SH-SY5Y (cell line): ENCODE data around the gene PIGW.

Source experiments
- GATA2 ChIP-seq: IDR thresholded peaks from 2 replicates; pipeline ENCODE4 v1.6.1; 2011; ENCODE audit warnings: mild to moderate bottlenecking, low read depth, low read length
- GATA3 ChIP-seq: IDR thresholded peaks from 2 replicates; pipeline ENCODE4 v1.6.1; 2011; ENCODE audit warnings: low read depth, mild to moderate bottlenecking, low read length, moderate library complexity

PIGW gene

DNA sequence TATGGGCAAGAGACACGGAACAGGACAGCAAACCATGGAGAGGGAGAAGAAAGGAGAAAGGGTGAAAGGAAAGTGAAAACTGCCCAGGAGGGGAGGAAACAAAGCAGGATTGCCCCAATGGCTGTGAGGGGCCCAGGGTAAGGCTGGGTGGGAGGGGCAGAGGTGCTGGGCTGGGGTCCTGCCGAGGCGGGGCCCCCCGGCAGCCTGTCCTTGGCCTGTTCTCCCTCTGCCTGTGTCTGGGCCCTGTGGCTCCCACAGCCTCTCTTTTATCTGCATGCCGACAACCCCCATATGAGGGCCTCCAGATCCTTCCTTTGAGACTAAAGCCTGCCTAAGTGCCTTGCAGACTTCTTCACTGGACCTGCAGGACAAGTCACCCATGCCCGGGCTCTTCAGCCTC lies 32.8 kb upstream of the PIGW start:
- TF ChIP-seq GATA2 (no peak), GATA3 (no peak)

DNA sequence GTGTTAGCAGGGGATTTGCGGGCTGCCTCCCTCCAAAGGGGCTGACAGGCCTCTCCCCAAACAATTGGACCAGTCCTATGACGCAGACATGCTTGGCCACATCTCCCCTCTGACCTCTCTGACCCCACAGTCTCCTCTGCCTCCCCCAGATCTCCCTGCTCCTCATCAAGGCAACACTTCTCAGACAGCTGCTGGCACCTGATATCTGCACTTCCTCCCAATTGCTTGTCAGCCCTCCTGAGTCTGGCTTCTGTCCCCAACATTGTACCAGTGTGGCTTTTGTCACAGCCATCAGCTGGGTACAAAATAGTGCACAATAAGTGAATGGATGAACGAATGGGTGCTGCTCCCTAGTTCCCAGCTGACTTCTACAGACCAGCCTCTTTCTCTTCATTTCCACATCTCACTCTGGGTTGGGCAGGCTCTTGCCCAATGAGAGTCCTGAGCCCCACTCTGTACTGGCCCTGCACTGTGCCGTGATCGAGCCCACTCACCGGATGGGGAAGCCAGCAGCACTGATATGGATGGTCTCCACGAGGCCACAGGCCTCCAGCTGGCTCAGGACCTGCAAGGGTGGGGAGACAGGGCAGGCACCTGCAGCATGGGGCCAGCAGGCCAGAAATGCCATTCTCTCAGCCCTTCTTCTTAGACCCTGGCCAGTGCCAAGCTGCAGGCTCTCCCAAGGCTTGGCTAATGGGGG lies 31.2 kb upstream of the PIGW start:
- no peak for TF ChIP-seq GATA2
- no peak for TF ChIP-seq GATA3

DNA sequence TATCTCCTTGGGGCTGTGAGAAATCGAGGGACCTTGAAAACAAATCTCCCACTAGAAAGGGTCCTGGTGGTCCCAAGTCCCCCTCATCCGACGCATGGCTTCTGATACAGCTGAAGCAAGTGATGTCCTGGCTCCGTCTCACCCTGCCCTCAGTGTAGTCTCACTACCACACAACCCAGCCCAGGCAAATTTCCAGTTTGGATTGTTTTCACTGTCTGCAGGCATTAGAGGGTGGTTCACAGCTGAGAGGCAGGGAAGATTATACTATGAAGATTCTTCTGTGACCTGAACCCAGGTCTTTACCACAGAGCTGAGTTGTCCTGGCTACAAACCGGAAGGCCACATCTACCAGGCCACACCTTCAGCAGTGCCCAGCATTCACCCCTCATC lies 30.6 kb upstream of the PIGW start:
- TF ChIP-seq GATA2 = no peak

DNA sequence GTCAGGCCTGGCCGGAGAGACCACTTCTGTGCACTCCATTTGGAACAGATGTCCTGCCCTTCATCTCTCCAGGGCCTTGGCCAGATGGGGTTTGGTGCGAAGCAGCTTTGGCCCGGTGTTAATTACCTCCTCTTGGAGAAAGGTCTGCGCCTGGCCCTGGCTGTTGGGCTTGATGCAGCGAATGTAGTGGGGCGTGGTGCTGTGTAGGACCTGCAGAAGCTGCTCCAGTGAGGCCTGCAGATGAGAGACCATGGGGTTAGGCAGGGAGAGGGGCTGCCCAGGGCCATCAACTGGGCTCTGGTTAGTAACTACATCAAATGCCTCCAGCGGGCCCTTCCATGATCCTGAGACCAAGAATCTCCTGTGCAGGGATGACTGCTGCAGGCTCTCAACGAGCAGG lies 29.6 kb upstream of the PIGW start:
- TF ChIP-seq GATA2 (no peak), GATA3 (no peak)

DNA sequence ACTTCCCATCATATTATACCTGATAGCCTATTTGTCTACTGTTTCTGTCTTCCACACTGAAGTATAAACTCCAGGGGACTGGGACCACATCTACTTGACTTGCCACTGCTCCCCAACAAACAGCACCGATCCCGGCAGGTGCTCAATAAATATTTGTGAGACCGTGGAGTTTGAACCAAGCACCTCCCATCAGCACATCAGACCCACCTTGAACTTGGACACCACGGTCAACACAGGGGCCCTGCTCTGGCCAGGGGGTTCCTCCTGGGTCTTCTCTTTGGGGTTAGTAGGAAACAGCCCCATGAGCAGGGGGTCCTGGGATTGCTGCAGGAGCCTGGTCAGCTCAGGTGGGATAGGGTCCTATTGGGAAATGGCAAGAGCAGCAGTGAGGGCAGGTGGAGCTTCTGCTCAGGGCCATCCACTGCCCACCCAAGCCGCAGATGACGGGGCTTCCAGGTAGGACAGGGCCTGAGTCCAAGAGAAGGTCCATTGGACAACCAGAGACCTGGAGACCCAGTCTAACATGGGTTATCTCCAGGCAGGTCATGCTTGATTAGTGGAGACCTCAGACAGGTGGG lies 28.4 kb upstream of the PIGW start:
- TF ChIP-seq GATA2 (no peak), GATA3 (no peak)

DNA sequence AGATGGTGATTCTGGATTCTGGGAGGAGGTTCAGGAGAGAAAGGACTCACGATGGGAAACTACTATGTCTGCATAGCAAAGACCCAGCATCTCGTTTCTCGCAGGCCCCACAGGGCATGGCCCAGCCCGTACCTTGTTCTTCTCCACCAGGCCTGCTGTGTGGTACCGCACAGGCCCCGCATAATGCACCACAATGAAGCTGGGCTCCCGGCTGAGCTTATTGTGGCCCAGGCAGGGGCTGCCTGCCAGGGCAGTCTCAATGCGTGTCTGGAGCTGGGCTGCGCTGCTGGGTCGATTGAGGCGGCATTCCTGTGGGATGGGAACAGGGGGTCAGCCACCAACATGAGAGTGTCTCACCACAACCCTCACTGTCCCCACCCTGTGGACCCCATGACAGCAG lies 28.0 kb upstream of the PIGW start:
- no peak for TF ChIP-seq GATA2
- TF ChIP-seq GATA3 = no peak

DNA sequence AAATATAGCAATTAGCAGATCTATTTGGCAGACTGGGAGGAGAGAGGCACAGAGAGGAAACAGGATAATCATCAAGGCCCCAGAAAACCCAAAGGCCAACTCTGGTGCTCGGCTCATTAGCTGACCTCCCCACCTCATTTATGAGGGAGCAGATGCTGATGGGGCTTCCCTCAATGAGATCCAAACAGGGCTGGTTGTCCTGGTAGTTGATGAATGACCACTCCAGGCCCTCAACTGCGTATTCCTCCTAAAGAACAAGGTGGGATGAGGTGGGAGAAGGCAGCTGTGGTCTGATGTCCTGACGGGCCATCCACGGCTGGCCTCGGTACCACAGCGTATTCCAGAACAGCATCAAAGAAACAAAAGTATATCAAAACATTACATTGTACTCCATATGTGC lies 27.5 kb upstream of the PIGW start:
- TF ChIP-seq GATA3 (no peak), GATA2 (no peak)

DNA sequence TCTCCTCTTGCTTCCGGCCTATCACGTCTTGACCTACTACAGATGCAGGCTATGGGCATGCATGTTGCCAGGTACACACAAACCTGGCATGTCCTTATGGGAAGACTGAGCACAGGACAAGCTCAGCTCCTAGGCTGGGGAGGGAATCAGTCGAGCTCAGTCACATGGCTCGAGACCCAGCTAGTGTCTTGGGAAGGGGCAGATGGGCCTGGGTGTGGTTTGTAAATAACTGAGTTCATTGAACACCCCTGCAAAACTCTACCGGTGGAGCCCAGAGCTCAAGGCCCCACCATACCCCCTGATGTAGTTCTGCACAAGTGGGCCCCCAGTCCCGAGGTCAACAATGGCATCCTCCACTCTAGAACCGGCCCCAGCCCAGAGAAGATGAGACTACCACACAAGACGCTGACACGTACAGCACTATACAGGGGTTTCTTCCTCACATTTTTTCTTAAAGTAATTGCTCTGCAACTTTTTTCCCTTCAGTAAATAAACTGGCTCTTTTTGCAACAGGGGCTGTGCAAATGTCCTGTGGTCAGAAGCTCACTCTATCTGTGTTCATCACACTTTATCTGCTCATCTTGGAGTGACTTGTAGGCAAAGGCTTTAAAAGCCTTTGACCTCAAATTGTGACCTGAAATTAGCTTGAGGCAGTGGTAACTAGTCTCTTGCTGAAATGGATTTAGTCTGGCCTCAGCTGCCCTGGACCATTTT lies 25.4 kb upstream of the PIGW start:
- TF ChIP-seq GATA2 = no peak

DNA sequence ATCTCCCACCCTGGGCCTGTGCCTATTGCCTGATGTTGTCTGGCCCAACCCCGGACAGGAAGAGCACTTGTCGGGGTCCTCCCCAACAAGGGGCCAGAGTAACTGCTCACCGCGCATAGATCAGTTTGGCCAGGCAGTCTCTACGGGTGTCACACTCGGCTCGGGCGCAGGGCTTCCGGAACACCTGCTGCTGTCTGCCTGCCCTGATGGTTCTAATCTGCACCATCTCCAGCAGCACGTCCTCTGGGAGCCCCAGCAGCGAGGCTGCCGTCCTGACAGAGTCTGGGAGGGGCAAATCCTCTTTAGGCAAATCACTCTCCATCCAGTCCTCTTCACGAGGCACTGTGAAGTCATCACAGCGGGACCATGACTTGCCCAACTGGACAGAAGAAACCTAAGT lies 24.2 kb upstream of the PIGW start:
- TF ChIP-seq GATA3 (no peak), GATA2 (peak; percentile 36; the same call in 1 of the 2 replicates)

DNA sequence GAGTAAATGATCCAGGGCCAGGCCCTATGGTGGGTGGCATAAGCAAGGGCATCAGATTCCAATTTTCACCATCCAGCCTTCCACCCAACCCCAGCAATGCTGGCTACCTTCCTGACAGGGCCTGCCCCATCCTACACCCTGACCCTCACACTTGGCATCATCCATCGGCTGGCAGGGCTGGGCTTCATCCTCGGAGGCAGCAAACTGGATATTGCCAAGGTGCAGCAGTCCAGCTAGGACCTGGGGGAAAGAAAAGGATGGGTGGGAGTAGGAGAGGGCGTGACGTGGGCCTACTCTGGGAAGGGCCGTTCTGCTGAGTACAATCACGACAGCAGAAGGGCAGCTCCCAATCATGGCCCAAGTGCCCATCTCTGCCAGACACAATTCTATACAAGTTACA lies 23.6 kb upstream of the PIGW start:
- TF ChIP-seq GATA3 = no peak
- no peak for TF ChIP-seq GATA2

DNA sequence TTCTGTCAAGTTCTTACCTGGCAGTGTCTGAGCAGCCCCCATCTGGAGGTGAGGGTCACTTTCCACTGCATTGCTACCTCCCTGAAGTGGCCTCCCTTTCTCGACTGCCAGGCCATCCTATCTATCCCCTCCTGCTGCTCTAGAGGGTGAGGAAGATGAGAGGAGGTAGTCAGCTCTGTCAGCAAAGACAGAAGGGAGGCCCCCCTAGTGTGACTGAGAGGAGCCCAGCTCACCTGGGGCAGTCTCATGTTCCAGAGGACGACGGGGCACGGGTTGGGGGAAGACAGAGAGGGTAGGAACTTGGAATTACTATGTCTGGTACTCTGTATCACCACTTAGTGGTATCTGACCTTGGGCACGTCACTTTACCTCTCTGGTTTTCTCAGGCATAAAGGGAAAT lies 22.1 kb upstream of the PIGW start:
- TF ChIP-seq GATA3 = no peak
- no peak for TF ChIP-seq GATA2

DNA sequence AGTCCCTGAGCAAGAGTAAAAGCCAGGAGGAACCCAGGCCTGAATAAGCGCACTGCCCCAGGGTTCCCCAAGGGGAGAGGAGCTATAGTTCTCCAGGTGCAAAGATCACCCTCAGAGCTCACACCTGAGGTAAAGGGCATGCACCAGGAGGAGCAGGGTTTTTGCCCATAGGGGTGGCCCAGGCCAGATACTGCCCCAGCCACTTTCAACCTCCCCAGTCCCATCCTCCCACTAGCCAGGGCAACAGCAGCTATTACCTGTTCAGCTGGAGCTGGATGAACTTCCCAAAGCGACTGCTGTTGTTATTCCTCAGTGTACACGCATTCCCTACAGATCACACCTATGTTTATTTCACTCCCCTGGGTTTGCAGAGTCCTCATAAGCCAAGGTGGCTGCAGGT lies 19.9 kb upstream of the PIGW start:
- TF ChIP-seq GATA3 (no peak), GATA2 (no peak)

DNA sequence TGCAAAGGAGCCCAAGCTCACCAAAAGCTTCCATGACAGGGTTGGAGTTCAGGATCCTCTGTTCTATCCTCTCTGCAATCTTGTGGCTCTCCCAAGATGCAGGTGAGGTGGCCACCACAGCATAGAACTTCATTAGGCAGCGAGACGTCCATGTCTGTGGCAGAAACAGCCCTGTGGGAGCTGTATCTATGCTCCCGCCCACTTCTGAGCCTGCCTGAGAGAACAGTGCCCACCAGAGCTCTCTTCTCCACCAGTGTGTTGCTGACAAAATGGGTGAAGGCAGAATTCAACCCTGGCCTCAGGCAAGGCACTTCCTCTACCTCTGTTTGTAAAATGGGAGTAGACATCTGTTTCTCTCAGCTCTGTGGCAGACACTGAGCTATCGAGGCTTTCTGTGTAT lies 18.9 kb upstream of the PIGW start:
- TF ChIP-seq GATA3 = no peak
- TF ChIP-seq GATA2 = no peak

DNA sequence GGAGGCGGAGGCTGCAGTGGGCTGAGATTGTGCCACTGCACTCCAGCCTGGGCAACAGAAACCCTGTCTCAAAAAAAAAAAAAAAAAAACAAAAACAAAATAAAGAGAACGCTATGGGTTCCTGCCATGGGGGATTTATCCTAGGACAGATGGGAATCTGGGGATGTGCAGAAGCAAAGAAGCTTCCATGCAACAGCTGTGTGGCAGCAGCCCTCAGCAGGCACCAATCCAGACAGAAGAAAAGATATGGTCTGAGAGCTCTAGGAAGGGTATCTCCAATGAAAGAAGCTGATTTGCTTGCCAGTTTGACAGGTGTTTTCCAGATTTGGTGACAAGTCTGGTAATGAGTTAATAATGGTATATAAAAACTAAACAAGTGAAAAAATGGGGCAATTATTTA lies 11.7 kb upstream of the PIGW start:
- TF ChIP-seq GATA2 = no peak
- no peak for TF ChIP-seq GATA3

DNA sequence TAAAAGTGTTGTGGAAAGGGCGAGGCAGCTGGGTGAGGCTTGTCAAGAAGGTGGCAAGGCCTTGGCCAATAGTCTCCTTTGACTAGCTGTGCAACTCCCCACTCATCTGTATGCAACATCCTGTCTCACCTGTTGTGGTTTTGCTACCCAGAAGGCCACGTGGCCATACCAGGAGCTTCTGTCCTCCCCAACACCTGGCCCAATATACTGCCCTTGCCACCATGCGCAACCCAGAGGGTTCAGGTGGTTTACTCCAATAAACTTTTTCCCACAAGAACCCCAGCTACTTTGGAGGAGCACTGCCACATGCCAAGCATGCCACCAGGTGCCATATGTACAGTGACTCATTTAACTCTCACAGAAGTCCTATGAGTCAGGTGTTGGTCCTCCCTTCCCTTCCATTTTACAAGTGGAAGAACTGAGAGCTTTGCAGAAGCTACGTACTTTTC lies 10.3 kb upstream of the PIGW start:
- TF ChIP-seq GATA3 (no peak), GATA2 (no peak)

DNA sequence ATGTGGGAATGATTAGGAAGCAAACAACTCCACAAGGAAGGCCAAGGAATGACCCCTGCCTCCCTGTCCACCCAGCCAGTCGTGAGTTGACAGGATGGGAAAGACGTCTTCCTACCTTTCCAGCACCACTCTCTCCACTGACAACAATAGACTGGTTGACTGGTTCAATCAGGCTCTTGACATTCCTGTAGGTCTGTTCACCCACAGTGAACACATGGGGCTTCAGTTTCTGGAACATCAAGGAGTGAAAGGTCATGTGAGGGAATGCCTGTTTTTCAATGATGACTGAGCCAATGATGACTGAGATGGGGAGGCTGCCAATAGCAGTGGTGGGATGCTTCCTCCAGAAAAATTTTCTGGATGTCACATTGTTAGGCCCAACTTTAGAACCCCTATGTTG lies 9.7 kb upstream of the PIGW start:
- no peak for TF ChIP-seq GATA3
- no peak for TF ChIP-seq GATA2
